ENCODE measurements around the gene SMARCB1.
A peak's percentile ranks its signal among the peaks of the same experiment; 100 is the strongest.

The SMARCB1 gene

GRCh38 chr22:23829845-23830372 lies 43.1 kb downstream of the SMARCB1 start:
- DNase-seq (ENCODE audit: low read depth in 2 of 2, low spot score in 1 of 2): no peak

GRCh38 chr22:23831261-23831660 lies 44.5 kb downstream of the SMARCB1 start:
- no peak for DNase-seq (ENCODE audit: low read depth in 2 of 2, low spot score in 1 of 2)

GRCh38 chr22:23831781-23832180 lies 45.0 kb downstream of the SMARCB1 start:
- no peak for DNase-seq (ENCODE audit: low read depth in 2 of 2, low spot score in 1 of 2)

GRCh38 chr22:23832226-23833016 lies 45.7 kb downstream of the SMARCB1 start:
- DNase-seq (ENCODE audit: low read depth in 2 of 2, low spot score in 1 of 2): no peak

- DNase-seq (ENCODE audit: low read depth in 2 of 2, low spot score in 1 of 2): no peak
These were observed 46.4 kb downstream of the SMARCB1 start for GRCh38 chr22:23833017-23833751.

GRCh38 chr22:23833911-23834317 lies 47.1 kb downstream of the SMARCB1 start:
- DNase-seq (ENCODE audit: low read depth in 2 of 2, low spot score in 1 of 2): no peak

- DNase-seq (ENCODE audit: low read depth in 2 of 2, low spot score in 1 of 2): no peak
These were observed 47.6 kb downstream of the SMARCB1 start for GRCh38 chr22:23834406-23834792.

GRCh38 chr22:23834793-23835483 lies 48.2 kb downstream of the SMARCB1 start:
- DNase-seq (ENCODE audit: low read depth in 2 of 2, low spot score in 1 of 2): no peak

- no peak for DNase-seq (ENCODE audit: low read depth in 2 of 2, low spot score in 1 of 2)
These were observed 48.8 kb downstream of the SMARCB1 start for GRCh38 chr22:23835484-23836144.

- no peak for DNase-seq (ENCODE audit: low read depth in 2 of 2, low spot score in 1 of 2)
These were observed 49.5 kb downstream of the SMARCB1 start for GRCh38 chr22:23836281-23836680.

GRCh38 chr22:23836692-23837495 lies 50.1 kb downstream of the SMARCB1 start:
- DNase-seq (ENCODE audit: low read depth in 2 of 2, low spot score in 1 of 2): no peak

- no peak for DNase-seq (ENCODE audit: low read depth in 2 of 2, low spot score in 1 of 2)
These were observed 50.7 kb downstream of the SMARCB1 start for GRCh38 chr22:23837496-23837859.

- no peak for DNase-seq (ENCODE audit: low read depth in 2 of 2, low spot score in 1 of 2)
These were observed 51.3 kb downstream of the SMARCB1 start for GRCh38 chr22:23837911-23838680.

- peak; percentile 85 to 87 for DNase-seq (ENCODE audit: low read depth in 2 of 2, low spot score in 1 of 2)
These were observed 52.1 kb downstream of the SMARCB1 start, which contains the start of gene DERL3 for GRCh38 chr22:23838681-23839468. TSS of gene DERL3 (minus strand) at chr22:23839006. CDS start at chr22:23838987, 19 bp downstream.

GRCh38 chr22:23840026-23840425 lies 53.3 kb downstream of the SMARCB1 start:
- no peak for DNase-seq (ENCODE audit: low read depth in 2 of 2, low spot score in 1 of 2)

GRCh38 chr22:23841292-23841691 lies 54.5 kb downstream of the SMARCB1 start:
- no peak for DNase-seq (ENCODE audit: low read depth in 2 of 2, low spot score in 1 of 2)

GRCh38 chr22:23841736-23842445 lies 55.1 kb downstream of the SMARCB1 start:
- no peak for DNase-seq (ENCODE audit: low read depth in 2 of 2, low spot score in 1 of 2)

- DNase-seq (ENCODE audit: low read depth in 2 of 2, low spot score in 1 of 2): no peak
These were observed 55.8 kb downstream of the SMARCB1 start for GRCh38 chr22:23842599-23842998.
